Measurements from ENCODE around the gene PDE1C. TPM values are rescaled to one million over a fixed set of nuclear protein-coding genes. Genes with fewer than 3 reads are reported as not detected.
A peak's percentile ranks its signal among the peaks of the same experiment; 100 is the strongest.

The PDE1C gene
- total RNA-seq, 4 donors from 2014 or later = 0.19 to 14.5 (median 2.9) TPM

GRCh38 chr7:32030904-32031692 lies 39.1 kb downstream of the PDE1C start:
- intact Hi-C loops (cut with DNase I) = no loop called here
- Histone ChIP-seq H3K27me3 (peaks cover 0 to under 1% (median 0%) of the 10 kb centered on the region in 4 donors), H3K36me3 (no peaks in the 10 kb centered on the region), H3K9me3 (no peaks in the 10 kb centered on the region), H3K4me1 (peaks cover 0 to 20% (median 0%) of the 10 kb centered on the region in 3 donors), H3K4me3 (no peak overlapping the region), H3K27ac (no peak overlapping the region)
- WGBS, 2 donors = 59 to 68% methylated on average over 3 of the region's 3 CpGs
- no peak for DNase-seq
- TF ChIP-seq POLR2A (IDR thresholded peaks at IDR 0.05) = no peak
- TF ChIP-seq CTCF (IDR thresholded peaks at IDR 0.05) = no peak

GRCh38 chr7:32026083-32026425 lies 44.2 kb downstream of the PDE1C start:
- Histone ChIP-seq H3K36me3 (no peaks in the 10 kb centered on the region), H3K27ac (no peak overlapping the region), H3K27me3 (peaks cover 0 to 6% (median 0%) of the 10 kb centered on the region in 4 donors), H3K9me3 (no peaks in the 10 kb centered on the region), H3K4me1 (peaks cover 0 to 12% (median 0%) of the 10 kb centered on the region in 3 donors), H3K4me3 (no peak overlapping the region)
- WGBS, 2 donors = 78 to 86% methylated on average over 3 to 5 of the region's 5 CpGs
- no peak for DNase-seq
- TF ChIP-seq POLR2A (IDR thresholded peaks at IDR 0.05) (no peak), CTCF (IDR thresholded peaks at IDR 0.05) (no peak)
- intact Hi-C loops (cut with DNase I) = no loop called here

- no peak for TF ChIP-seq POLR2A (IDR thresholded peaks at IDR 0.05)
- TF ChIP-seq CTCF (IDR thresholded peaks at IDR 0.05) = no peak
- no peak overlapping the region for H3K27ac ChIP-seq
- H3K27me3 ChIP-seq = peaks cover 0 to 6% (median 0%) of the 10 kb centered on the region in 4 donors
- DNase-seq = no peak
- H3K9me3 ChIP-seq = no peaks in the 10 kb centered on the region
- H3K4me3 ChIP-seq = no peak overlapping the region
- intact Hi-C loops (cut with DNase I) = no loop called here
- H3K36me3 ChIP-seq = no peaks in the 10 kb centered on the region
- WGBS, 2 donors = 75 to 84% methylated on average over 5 to 6 of the region's 6 CpGs
- H3K4me1 ChIP-seq = peaks cover 0 to 12% (median 0%) of the 10 kb centered on the region in 3 donors
These were observed 44.7 kb downstream of the PDE1C start for GRCh38 chr7:32025381-32026082.

GRCh38 chr7:32023376-32023775 lies 46.8 kb downstream of the PDE1C start:
- H3K27me3 ChIP-seq = peaks cover 0 to 6% (median 0%) of the 10 kb centered on the region in 4 donors
- peak overlapping the region in 1 of 4 donors; percentile 36 for H3K27ac ChIP-seq
- no peaks in the 10 kb centered on the region for H3K36me3 ChIP-seq
- no peak for TF ChIP-seq CTCF (IDR thresholded peaks at IDR 0.05)
- DNase-seq = no peak
- no peaks in the 10 kb centered on the region for H3K9me3 ChIP-seq
- WGBS, 2 donors = 28 to 34% methylated on average over 6 of the region's 6 CpGs
- peaks cover 0 to 12% (median 0%) of the 10 kb centered on the region in 3 donors for H3K4me1 ChIP-seq
- no peak overlapping the region for H3K4me3 ChIP-seq
- intact Hi-C loops (cut with DNase I) = no loop called here

- TF ChIP-seq POLR2A (IDR thresholded peaks at IDR 0.05) (no peak), CTCF (IDR thresholded peaks at IDR 0.05) (no peak)
- intact Hi-C loops (cut with DNase I) = no loop called here
- H3K27me3 ChIP-seq = peaks cover 0 to 6% (median 0%) of the 10 kb centered on the region in 4 donors
These were observed 47.2 kb downstream of the PDE1C start for GRCh38 chr7:32022966-32023365.

More at GRCh38 chr7:32022966-32023365, 47.2 kb downstream of the PDE1C start:
- peaks cover 0 to 12% (median 0%) of the 10 kb centered on the region in 3 donors for H3K4me1 ChIP-seq
- no peak for DNase-seq
- H3K9me3 ChIP-seq = no peaks in the 10 kb centered on the region
- no peaks in the 10 kb centered on the region for H3K36me3 ChIP-seq
- WGBS, 2 donors = 26 to 35% methylated on average over 4 of the region's 4 CpGs
- H3K4me3 ChIP-seq = no peak overlapping the region
- peak overlapping the region in 1 of 4 donors; percentile 36 for H3K27ac ChIP-seq
